ENCODE data around the gene SMYD3. TPM values are rescaled to one million over a fixed set of nuclear protein-coding genes. Genes with fewer than 3 reads are reported as not detected.

Gene SMYD3
- total RNA-seq, 5 donors from 2014 or later (not counting 1 experiment from before 2014, with no cell fraction given): 17.7 to 37.8 (median 21.9) TPM

- Mint-ChIP-seq H3K4me3 (no peak overlapping the region), H3K9me3 (no peaks in the 10 kb centered on the region), H3K27me3 (no peaks in the 10 kb centered on the region), H3K27ac (no peak overlapping the region), H3K36me3 (peaks cover 17% of the 10 kb centered on the region), H3K4me1 (no peaks in the 10 kb centered on the region)
- Histone ChIP-seq H3K27ac (ENCODE audit: low read length) (no peak overlapping the region), H3K36me3 (ENCODE audit: control insufficient read depth in 2 of 2, extremely low read depth in 1 of 2, insufficient read depth in 1 of 2, low read length in 1 of 2) (no peaks in the 10 kb centered on the region), H3K4me3 (ENCODE audit: control insufficient read depth in 1 of 2, extremely low read depth in 1 of 2, low read length in 1 of 2) (no peak overlapping the region), H3K9me3 (no peaks in the 10 kb centered on the region), H3K27me3 (replicated peaks in 1 of 2; ENCODE audit: control insufficient read depth in 2 of 2, extremely low read depth in 1 of 2, insufficient read depth in 2 of 2, low read length in 1 of 2) (no peaks in the 10 kb centered on the region), H3K4me1 (ENCODE audit: control insufficient read depth in 1 of 2, extremely low read depth in 1 of 2, insufficient read depth in 2 of 2, low read length in 2 of 2) (no peaks in the 10 kb centered on the region)
- CTCF ChIA-PET: no interaction called here
- WGBS (ENCODE audit: insufficient coverage): 100% methylated on average over 1 of the region's 2 CpGs
- no peak for DNase-seq
- POLR2A ChIA-PET: interaction anchor here in 1 of 2 donors (0.5 kb wide), 1 partner anchor 12 kb away, joined by 3 read pairs; no protein-coding TSS in a partner anchor
- ATAC-seq (replicated peaks in 1 of 4): no peak
Measured at GRCh38 chr1:246198115-246198816, 308.8 kb downstream of the SMYD3 start.

DNA sequence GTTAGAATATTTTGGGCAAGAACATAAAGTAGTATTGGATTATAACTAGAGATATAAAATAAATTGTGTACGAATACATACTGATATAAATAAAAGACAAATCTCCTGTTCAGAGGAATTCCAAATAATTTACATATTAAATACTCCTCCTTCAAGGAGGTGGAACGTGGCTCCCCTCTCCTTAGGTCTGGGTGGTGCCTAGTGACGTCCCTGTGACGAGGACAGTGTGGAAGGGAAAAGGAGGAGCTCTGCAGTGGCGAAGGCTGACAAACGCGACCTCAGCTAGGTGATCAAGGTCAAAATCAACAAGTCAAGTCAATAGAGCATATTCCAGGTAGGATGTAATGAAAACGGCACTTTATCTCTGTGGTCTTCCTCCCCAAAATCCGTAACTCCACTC is 310.0 kb downstream of the SMYD3 start:
- H3K27ac ChIP-seq (ENCODE audit: low read length): no peak overlapping the region
- no peaks in the 10 kb centered on the region for H3K27me3 ChIP-seq (replicated peaks in 1 of 2; ENCODE audit: control insufficient read depth in 2 of 2, extremely low read depth in 1 of 2, insufficient read depth in 2 of 2, low read length in 1 of 2)
- no peaks in the 10 kb centered on the region for H3K4me1 Mint-ChIP-seq
- POLR2A ChIA-PET: no interaction called here
- DNase-seq: no peak
- no peaks in the 10 kb centered on the region for H3K4me1 ChIP-seq (ENCODE audit: control insufficient read depth in 1 of 2, extremely low read depth in 1 of 2, insufficient read depth in 2 of 2, low read length in 2 of 2)
- ATAC-seq (replicated peaks in 1 of 4): no peak
- H3K27me3 Mint-ChIP-seq: no peaks in the 10 kb centered on the region
- no peaks in the 10 kb centered on the region for H3K9me3 ChIP-seq
- H3K9me3 Mint-ChIP-seq: no peaks in the 10 kb centered on the region
- 93% methylated on average over 3 of the region's 9 CpGs for WGBS (ENCODE audit: insufficient coverage)
- no peaks in the 10 kb centered on the region for H3K36me3 ChIP-seq (ENCODE audit: control insufficient read depth in 2 of 2, extremely low read depth in 1 of 2, insufficient read depth in 1 of 2, low read length in 1 of 2)
- no peak overlapping the region for H3K4me3 ChIP-seq (ENCODE audit: control insufficient read depth in 1 of 2, extremely low read depth in 1 of 2, low read length in 1 of 2)
- H3K27ac Mint-ChIP-seq: no peak overlapping the region
- peaks cover 16% of the 10 kb centered on the region for H3K36me3 Mint-ChIP-seq
- CTCF ChIA-PET: no interaction called here
- no peak overlapping the region for H3K4me3 Mint-ChIP-seq

GRCh38 chr1:246195296-246195695 is 311.8 kb downstream of the SMYD3 start:
- H3K4me3 ChIP-seq (ENCODE audit: control insufficient read depth in 1 of 2, extremely low read depth in 1 of 2, low read length in 1 of 2): no peak overlapping the region
- ATAC-seq (replicated peaks in 1 of 4) (no peak), DNase-seq (no peak)
- Mint-ChIP-seq H3K4me3 (no peak overlapping the region), H3K27me3 (no peaks in the 10 kb centered on the region), H3K9me3 (no peaks in the 10 kb centered on the region), H3K4me1 (no peaks in the 10 kb centered on the region), H3K36me3 (peaks cover 26% of the 10 kb centered on the region), H3K27ac (no peak overlapping the region)
- CTCF ChIA-PET: no interaction called here
- H3K27ac ChIP-seq (ENCODE audit: low read length): no peak overlapping the region
- H3K36me3 ChIP-seq (ENCODE audit: control insufficient read depth in 2 of 2, extremely low read depth in 1 of 2, insufficient read depth in 1 of 2, low read length in 1 of 2): no peaks in the 10 kb centered on the region
- H3K9me3 ChIP-seq: no peaks in the 10 kb centered on the region
- H3K27me3 ChIP-seq (replicated peaks in 1 of 2; ENCODE audit: control insufficient read depth in 2 of 2, extremely low read depth in 1 of 2, insufficient read depth in 2 of 2, low read length in 1 of 2): no peaks in the 10 kb centered on the region
- POLR2A ChIA-PET: no interaction called here
- no peaks in the 10 kb centered on the region for H3K4me1 ChIP-seq (ENCODE audit: control insufficient read depth in 1 of 2, extremely low read depth in 1 of 2, insufficient read depth in 2 of 2, low read length in 2 of 2)
- WGBS (ENCODE audit: insufficient coverage): 83% methylated on average over 1 of the region's 7 CpGs

GRCh38 chr1:246193537-246193936 is 313.5 kb downstream of the SMYD3 start:
- Histone ChIP-seq H3K36me3 (ENCODE audit: control insufficient read depth in 2 of 2, extremely low read depth in 1 of 2, insufficient read depth in 1 of 2, low read length in 1 of 2) (no peaks in the 10 kb centered on the region), H3K4me1 (ENCODE audit: control insufficient read depth in 1 of 2, extremely low read depth in 1 of 2, insufficient read depth in 2 of 2, low read length in 2 of 2) (no peaks in the 10 kb centered on the region), H3K4me3 (ENCODE audit: control insufficient read depth in 1 of 2, extremely low read depth in 1 of 2, low read length in 1 of 2) (no peak overlapping the region), H3K27ac (ENCODE audit: low read length) (no peak overlapping the region), H3K9me3 (no peaks in the 10 kb centered on the region), H3K27me3 (replicated peaks in 1 of 2; ENCODE audit: control insufficient read depth in 2 of 2, extremely low read depth in 1 of 2, insufficient read depth in 2 of 2, low read length in 1 of 2) (no peaks in the 10 kb centered on the region)
- no peak overlapping the region for H3K4me3 Mint-ChIP-seq
- DNase-seq (no peak), ATAC-seq (replicated peaks in 1 of 4) (no peak)
- WGBS (ENCODE audit: insufficient coverage): 99% methylated on average over 9 of the region's 12 CpGs
- peaks cover 26% of the 10 kb centered on the region for H3K36me3 Mint-ChIP-seq
- ChIA-PET CTCF (no interaction called here), POLR2A (no interaction called here)
- H3K27me3 Mint-ChIP-seq: no peaks in the 10 kb centered on the region
- H3K27ac Mint-ChIP-seq: no peak overlapping the region
- H3K9me3 Mint-ChIP-seq: no peaks in the 10 kb centered on the region
- H3K4me1 Mint-ChIP-seq: no peaks in the 10 kb centered on the region

- H3K36me3 ChIP-seq (ENCODE audit: control insufficient read depth in 2 of 2, extremely low read depth in 1 of 2, insufficient read depth in 1 of 2, low read length in 1 of 2): no peaks in the 10 kb centered on the region
- DNase-seq (no peak), ATAC-seq (replicated peaks in 1 of 4) (no peak)
- H3K4me3 Mint-ChIP-seq: no peak overlapping the region
- POLR2A ChIA-PET: no interaction called here
- no peaks in the 10 kb centered on the region for H3K9me3 ChIP-seq
- no peaks in the 10 kb centered on the region for H3K9me3 Mint-ChIP-seq
- CTCF ChIA-PET: no interaction called here
- H3K27me3 Mint-ChIP-seq: no peaks in the 10 kb centered on the region
- H3K27ac Mint-ChIP-seq: no peak overlapping the region
- no peak overlapping the region for H3K4me3 ChIP-seq (ENCODE audit: control insufficient read depth in 1 of 2, extremely low read depth in 1 of 2, low read length in 1 of 2)
- no peaks in the 10 kb centered on the region for H3K4me1 ChIP-seq (ENCODE audit: control insufficient read depth in 1 of 2, extremely low read depth in 1 of 2, insufficient read depth in 2 of 2, low read length in 2 of 2)
- WGBS (ENCODE audit: insufficient coverage): no CpG with 5 or more reads among the region's 3 CpGs
- peaks cover 46% of the 10 kb centered on the region for H3K36me3 Mint-ChIP-seq
- no peak overlapping the region for H3K27ac ChIP-seq (ENCODE audit: low read length)
- H3K4me1 Mint-ChIP-seq: no peaks in the 10 kb centered on the region
- H3K27me3 ChIP-seq (replicated peaks in 1 of 2; ENCODE audit: control insufficient read depth in 2 of 2, extremely low read depth in 1 of 2, insufficient read depth in 2 of 2, low read length in 1 of 2): no peaks in the 10 kb centered on the region
Measured at GRCh38 chr1:246189126-246189525, 318.0 kb downstream of the SMYD3 start.

- CTCF ChIA-PET: no interaction called here
- Histone ChIP-seq H3K27ac (ENCODE audit: low read length) (no peak overlapping the region), H3K4me3 (ENCODE audit: control insufficient read depth in 1 of 2, extremely low read depth in 1 of 2, low read length in 1 of 2) (no peak overlapping the region), H3K27me3 (replicated peaks in 1 of 2; ENCODE audit: control insufficient read depth in 2 of 2, extremely low read depth in 1 of 2, insufficient read depth in 2 of 2, low read length in 1 of 2) (no peaks in the 10 kb centered on the region), H3K4me1 (ENCODE audit: control insufficient read depth in 1 of 2, extremely low read depth in 1 of 2, insufficient read depth in 2 of 2, low read length in 2 of 2) (no peaks in the 10 kb centered on the region), H3K9me3 (no peaks in the 10 kb centered on the region), H3K36me3 (ENCODE audit: control insufficient read depth in 2 of 2, extremely low read depth in 1 of 2, insufficient read depth in 1 of 2, low read length in 1 of 2) (no peaks in the 10 kb centered on the region)
- H3K36me3 Mint-ChIP-seq: peaks cover 37% of the 10 kb centered on the region
- DNase-seq (no peak), ATAC-seq (replicated peaks in 1 of 4) (no peak)
- H3K27me3 Mint-ChIP-seq: no peaks in the 10 kb centered on the region
- no peak overlapping the region for H3K4me3 Mint-ChIP-seq
- POLR2A ChIA-PET: no interaction called here
- 94% methylated on average over 5 of the region's 10 CpGs for WGBS (ENCODE audit: insufficient coverage)
- no peak overlapping the region for H3K27ac Mint-ChIP-seq
- H3K9me3 Mint-ChIP-seq: no peaks in the 10 kb centered on the region
- peaks cover 0 to 4% (median 0%) of the 10 kb centered on the region in 3 donors for H3K4me1 Mint-ChIP-seq
Measured at GRCh38 chr1:246187834-246188372, 319.2 kb downstream of the SMYD3 start.
